Testis (tissue), 3 donors: ENCODE measurements around the gene SNRPA. TPM values are rescaled to one million over a fixed set of nuclear protein-coding genes. Genes with fewer than 3 reads are reported as not detected.
A peak's percentile ranks its signal among the peaks of the same experiment; 100 is the strongest.

ENCODE experiments used
- DNase-seq: peaks from one replicate; pipeline ENCODE4 v3.0.0-alpha.2; 2019
- H3K27ac ChIP-seq, 2 donors: fragments of 200-600 bp; sonication (generic); one replicate each; pipeline ENCODE4 v1.5.1; 2019
- H3K27me3 ChIP-seq: fragments of 200-600 bp; sonication (generic); one replicate; pipeline ENCODE4 v1.5.1; 2019
- H3K36me3 ChIP-seq: fragments of 200-600 bp; sonication (generic); one replicate; pipeline ENCODE4 v1.5.1; 2017; ENCODE audit warnings: low read depth; ENCODE audit errors: missing control alignments
- H3K4me1 ChIP-seq: fragments of 200-600 bp; sonication (generic); one replicate; pipeline ENCODE4 v1.5.1; 2019
- H3K4me3 ChIP-seq, 2 donors: fragments of 200-600 bp; sonication (generic); one replicate each; pipeline ENCODE4 v1.5.1; 2017 to 2019
- H3K9me3 ChIP-seq: fragments of 200-600 bp; sonication (generic); one replicate; pipeline ENCODE4 v1.5.1; 2017
- CTCF ChIP-seq, 3 experiments: fragments of 450-650 bp in 2 of 3; fragments of 200-600 bp in 1 of 3; sonication (generic) in 1 of 3; IDR thresholded peaks; one replicate each; pipeline ENCODE4 v1.5.1; 2016 to 2019; ENCODE audit warnings: antibody characterized with exemption in 3 of 3, mild to moderate bottlenecking in 2 of 3, moderate library complexity in 1 of 3
- POLR2A ChIP-seq: fragments of 450-650 bp; IDR thresholded peaks from one replicate; pipeline ENCODE4 v1.6.1; 2017; ENCODE audit warnings: antibody characterized with exemption, mild to moderate bottlenecking, moderate library complexity
- WGBS, 2 donors: methylation state at CpG; one replicate each; pipeline ENCODE4 v1.1.5; 2018; 5-methylcytosine and 5-hydroxymethylcytosine counted together
- intact Hi-C: fragments of 100-400 bp; cut with DNase I; formaldehyde crosslinking; loops from one replicate; pipeline ENCODE4 v1.15.1; 2023; ENCODE audit warnings: low total_unique reads
- polyA plus RNA-seq: library from polyadenylated mRNA; stranded (reverse); fragments of 350-450 nt; fragmentation: Illumina TruSeq; extraction: RNeasy Lipid Tissue Mini Kit (QIAGEN cat#74804); gene quantifications from one replicate; pipeline ENCODE4 v1.2.3, GENCODE V29; 2014; ENCODE audit warnings: low read depth, low replicate concordance; ENCODE audit not compliant: insufficient read depth
- total RNA-seq, 2 donors: library from RNA; depleted of rRNA; stranded (reverse); fragments of >200 nt; gene quantifications; one replicate each; pipeline ENCODE4 v1.2.3, GENCODE V29; 2016

SNRPA gene
- total and polyA plus RNA-seq, 3 donors from 2014 or later = 67.8 to 91.5 (median 89.8) TPM

- 74 to 79% methylated on average over 10 to 15 of the region's 17 CpGs for WGBS, 2 donors
- H3K9me3 ChIP-seq = no peaks in the 10 kb centered on the region
- peak overlapping the region in 1 of 2 donors; percentile 41 for H3K27ac ChIP-seq
- peaks cover 30% of the 10 kb centered on the region for H3K4me1 ChIP-seq
- no peak for TF ChIP-seq CTCF (IDR thresholded peaks at IDR 0.05)
- TF ChIP-seq POLR2A = no peak
- no peaks in the 10 kb centered on the region for H3K36me3 ChIP-seq
- DNase-seq = no peak
- no peak overlapping the region for H3K4me3 ChIP-seq
- intact Hi-C loops = no loop called here
- no peaks in the 10 kb centered on the region for H3K27me3 ChIP-seq
These were observed 6.2 kb upstream of the SNRPA start for GRCh38 chr19:40744554-40745401.

- Histone ChIP-seq H3K36me3 (no peaks in the 10 kb centered on the region), H3K4me3 (no peak overlapping the region), H3K9me3 (no peaks in the 10 kb centered on the region), H3K4me1 (peaks cover 28% of the 10 kb centered on the region), H3K27me3 (no peaks in the 10 kb centered on the region), H3K27ac (peak overlapping the region in 1 of 2 donors; percentile 41)
- WGBS, 2 donors = 69 to 80% methylated on average over 7 of the region's 7 CpGs
- no peak for DNase-seq
- intact Hi-C loops = no loop called here
- TF ChIP-seq POLR2A = no peak
- no peak for TF ChIP-seq CTCF (IDR thresholded peaks at IDR 0.05)
These were observed 5.6 kb upstream of the SNRPA start for GRCh38 chr19:40745402-40745780.

- Histone ChIP-seq H3K4me1 (peaks cover 23% of the 10 kb centered on the region), H3K36me3 (no peaks in the 10 kb centered on the region), H3K9me3 (no peaks in the 10 kb centered on the region), H3K27ac (peak overlapping the region in 1 of 2 donors; percentile 55), H3K27me3 (no peaks in the 10 kb centered on the region), H3K4me3 (no peak overlapping the region)
- intact Hi-C loops = no loop called here
- TF ChIP-seq CTCF (IDR thresholded peaks at IDR 0.05) (no peak), POLR2A (no peak)
- WGBS, 2 donors = 82 to 96% methylated on average over 7 of the region's 7 CpGs
- DNase-seq = no peak
These were observed 3.5 kb upstream of the SNRPA start for GRCh38 chr19:40747536-40747935.

GRCh38 chr19:40750058-40750873, 737 bp upstream of the SNRPA start, which contains the start of gene ACTMAP:
Gene ACTMAP, minus strand, starts transcription at chr19:40750477. Its CDS starts 674 bp downstream, at chr19:40749803.
- no peaks in the 10 kb centered on the region for H3K27me3 ChIP-seq
- H3K27ac ChIP-seq = peak within 1 kb of the TSS; percentile 90 to 97
- no peaks in the 10 kb centered on the region for H3K36me3 ChIP-seq
- H3K9me3 ChIP-seq = no peaks in the 10 kb centered on the region
- intact Hi-C loops = no loop called here
- peak; percentile 100 for DNase-seq
- peak within 1 kb of the TSS; percentile 67 to 89 for H3K4me3 ChIP-seq
- H3K4me1 ChIP-seq = peaks cover 24% of the 10 kb centered on the region
- 0 to 1% methylated on average over 40 to 43 of the region's 43 CpGs for WGBS, 2 donors
- TF ChIP-seq POLR2A = no peak
- TF ChIP-seq CTCF (IDR thresholded peaks at IDR 0.05) = no peak
